SK-N-SH (cell line): Measurements from ENCODE around the gene DCUN1D3. TPM values are rescaled to one million over a fixed set of nuclear protein-coding genes. Genes with fewer than 3 reads are reported as not detected.

ENCODE experiments used
- CTCF ChIA-PET: fragments of 300-600, 350-600 bp; formaldehyde crosslinking; extraction: SDS; loops from one replicate; lab custom pipeline; 2021; lab: Yijun Ruan, JAX
- POLR2A ChIA-PET: fragments of 350-600 bp; sonication (Branson Sonifier 250); formaldehyde crosslinking; extraction: SDS; loops from one replicate; lab custom pipeline; 2020; ENCODE audit warnings: antibody characterized with exemption, inconsistent platforms; lab: Yijun Ruan, JAX
- DNase-seq: peaks from one replicate; pipeline ENCODE4 v3.0.0; 2012
- H2AFZ ChIP-seq: fragments of 200-600 bp; sonication (generic); 2 replicates; pipeline ENCODE4 v1.8.1; 2016; ENCODE audit warnings: antibody characterized with exemption, mild to moderate bottlenecking, low read depth
- H3F3A ChIP-seq: fragments of 200-600 bp; sonication (generic); replicated peaks from 2 replicates; pipeline ENCODE3; 2016; ENCODE audit warnings: antibody characterized with exemption, mild to moderate bottlenecking; ENCODE audit not compliant: insufficient read depth
- H3K27ac ChIP-seq, 2 experiments: fragments of 200-500 bp in 1 of 2; fragments of 200-600 bp in 1 of 2; sonication (Bioruptor generic) in 1 of 2; sonication (generic), shearing (Covaris generic) in 1 of 2; 2 replicates each; pipeline versions ENCODE4 v1.5.1 to v1.6.1; 2014 to 2016; ENCODE audit warnings: low read depth in 2 of 2, inconsistent platforms in 1 of 2, low read length in 1 of 2, mild to moderate bottlenecking in 1 of 2, mixed read lengths in 1 of 2
- H3K27me3 ChIP-seq: fragments of 200-600 bp; sonication (generic), shearing (Covaris generic); 2 replicates; pipeline ENCODE4 v1.6.1; 2016; ENCODE audit warnings: mixed run types; ENCODE audit not compliant: insufficient read depth
- H3K36me3 ChIP-seq, 2 experiments: fragments of 200-500 bp in 1 of 2; fragments of 200-600 bp in 1 of 2; sonication (Bioruptor generic) in 1 of 2; sonication (generic) in 1 of 2; replicated peaks in 1 of 2; 2 replicates each; pipeline versions ENCODE3 to v1.5.1; 2014 to 2016; ENCODE audit warnings: low read length in 1 of 2, mild to moderate bottlenecking in 1 of 2; ENCODE audit not compliant: insufficient read depth in 2 of 2, control insufficient read depth in 1 of 2
- H3K4me1 ChIP-seq, 2 experiments: fragments of 200-500 bp in 1 of 2; fragments of 200-600 bp in 1 of 2; sonication (Bioruptor generic) in 1 of 2; sonication (generic), shearing (Covaris generic) in 1 of 2; 2 replicates each; pipeline versions ENCODE4 v1.5.1 to v1.6.1; 2014 to 2016; ENCODE audit warnings: low read depth in 1 of 2, low read length in 1 of 2, mixed run types in 1 of 2; ENCODE audit not compliant: insufficient read depth in 2 of 2, control insufficient read depth in 1 of 2
- H3K4me2 ChIP-seq: fragments of 200-600 bp; sonication (generic), shearing (Covaris generic); 2 replicates; pipeline ENCODE4 v1.6.1; 2017; ENCODE audit warnings: mixed run types
- H3K4me3 ChIP-seq, 2 experiments: fragments of 200-500 bp in 1 of 2; fragments of 200-600 bp in 1 of 2; sonication (Bioruptor generic) in 1 of 2; sonication (generic), shearing (Covaris generic) in 1 of 2; 2 replicates each; pipeline versions ENCODE4 v1.5.1 to v1.8.1; 2014 to 2016; ENCODE audit warnings: low read depth in 2 of 2, inconsistent platforms in 1 of 2, low read length in 1 of 2, mild to moderate bottlenecking in 1 of 2, mixed read lengths in 1 of 2, moderate library complexity in 1 of 2
- H3K79me2 ChIP-seq: fragments of 200-600 bp; sonication (generic); 2 replicates; pipeline ENCODE4 v1.8.1; 2017; ENCODE audit warnings: mild to moderate bottlenecking; ENCODE audit not compliant: insufficient read depth
- H3K9ac ChIP-seq: fragments of 200-600 bp; sonication (generic); 2 replicates; pipeline ENCODE4 v1.6.1; 2017; ENCODE audit warnings: mixed run types
- H3K9me2 ChIP-seq: fragments of 200-600 bp; sonication (generic); 2 replicates; pipeline ENCODE4 v1.6.1; 2017; ENCODE audit warnings: mixed run types
- H3K9me3 ChIP-seq: fragments of 200-600 bp; sonication (generic); 2 replicates; pipeline ENCODE4 v1.6.1; 2017; ENCODE audit warnings: mixed run types, mild to moderate bottlenecking, moderate library complexity
- H4K20me1 ChIP-seq: fragments of 200-600 bp; sonication (generic); 2 replicates; pipeline ENCODE4 v1.6.1; 2017; ENCODE audit warnings: mild to moderate bottlenecking, mixed run types; ENCODE audit not compliant: insufficient read depth
- EP300 ChIP-seq, 2 experiments: IDR thresholded peaks; 2 replicates each; pipeline versions ENCODE4 v1.4.0 to v1.6.1; 2012; ENCODE audit warnings: borderline replicate concordance in 1 of 2, low read depth in 1 of 2, low read length in 1 of 2
- FOSL2 ChIP-seq: IDR thresholded peaks from 2 replicates; pipeline ENCODE4 v1.4.0; 2012; ENCODE audit warnings: low read depth, mild to moderate bottlenecking, moderate library complexity, borderline replicate concordance
- FOXJ3 ChIP-seq: sonication (generic); formaldehyde crosslinking; IDR thresholded peaks from 2 replicates; pipeline ENCODE4 v1.5.1; 2020; ENCODE audit warnings: mild to moderate bottlenecking, missing genetic modification reagents
- FOXM1 ChIP-seq: IDR thresholded peaks from 2 replicates; pipeline ENCODE4 v1.4.0; 2012; ENCODE audit warnings: low read depth, mild to moderate bottlenecking
- MEF2A ChIP-seq: IDR thresholded peaks from 2 replicates; pipeline ENCODE4 v1.4.0; 2012; ENCODE audit warnings: low read depth, borderline replicate concordance
- NRF1 ChIP-seq: IDR thresholded peaks from 2 replicates; pipeline ENCODE4 v1.6.1; 2012; ENCODE audit warnings: low read depth, mild to moderate bottlenecking, low read length
- RFX5 ChIP-seq: IDR thresholded peaks from 2 replicates; pipeline ENCODE4 v1.6.1; 2012; ENCODE audit warnings: mild to moderate bottlenecking, improper control_type of control experiment, low read length
- RXRA ChIP-seq: IDR thresholded peaks from 2 replicates; pipeline ENCODE4 v1.4.0; 2012; ENCODE audit warnings: low read depth, mild to moderate bottlenecking, borderline replicate concordance
- TCF12 ChIP-seq: IDR thresholded peaks from 2 replicates; pipeline ENCODE4 v1.4.0; 2012
- WGBS: methylation state at CpG from one replicate; pipeline ENCODE4 v1.1.6; 2017; ENCODE audit warnings: low lambda C conversion rate; 5-methylcytosine and 5-hydroxymethylcytosine counted together
- polyA plus RNA-seq, 3 experiments: library from polyadenylated mRNA; depleted of rRNA; stranded (reverse); fragments of >200 nt; gene quantifications; 2 replicates each; pipeline ENCODE4 v1.2.3, GENCODE V29; 2012
- TF ChIP-seq, protein P1 (sequence below): IDR thresholded peaks from 2 replicates; pipeline ENCODE4; 2012

Gene DCUN1D3
- polyA plus RNA-seq, 1 of the 3 experiments (the other 2 are of a cell fraction) = 4.7 TPM

DNA sequence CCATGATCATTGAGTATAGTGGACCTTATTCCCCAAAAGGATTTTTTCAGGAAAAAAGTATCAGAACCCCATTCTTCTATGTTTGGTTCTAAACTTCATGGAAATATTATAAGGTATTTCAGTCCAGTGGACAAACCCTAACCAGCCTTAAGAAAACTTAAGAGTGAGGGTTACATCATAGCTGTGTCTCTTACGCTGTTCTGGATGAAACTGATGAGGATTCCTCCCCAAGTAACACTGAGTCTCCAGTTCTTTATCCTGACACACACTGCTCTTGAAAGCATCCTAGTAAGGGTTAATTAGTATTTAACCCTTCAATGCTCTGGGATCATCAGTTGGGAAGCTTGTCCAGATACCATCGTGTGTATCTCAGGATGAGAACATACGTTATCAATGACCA lies 5.4 kb upstream of the DCUN1D3 start:
- no peak overlapping the region for H3K9ac ChIP-seq
- ChIA-PET CTCF (no interaction called here), POLR2A (no interaction called here)
- no peak overlapping the region for H3K4me3 ChIP-seq
- H4K20me1 ChIP-seq = no peaks in the 10 kb centered on the region
- H3F3A ChIP-seq = peaks cover 24% of the 10 kb centered on the region
- H3K79me2 ChIP-seq = peaks cover 39% of the 10 kb centered on the region
- H3K9me2 ChIP-seq = no peaks in the 10 kb centered on the region
- WGBS = 89% methylated on average over 3 of the region's 3 CpGs
- no peak for DNase-seq
- H3K4me1 ChIP-seq = peaks cover 16 to 43% of the 10 kb centered on the region in 2 experiments
- peak overlapping the region; percentile 71 for H3K4me2 ChIP-seq
- no peak overlapping the region for H2AFZ ChIP-seq
- H3K27me3 ChIP-seq = no peaks in the 10 kb centered on the region
- TF ChIP-seq FOXM1 (no peak), FOSL2 (no peak), RFX5 (no peak), EP300 (IDR thresholded peaks at IDR 0.05; ENCODE audit: borderline replicate concordance in 1 of 2, low read depth in 1 of 2, low read length in 1 of 2) (no peak)
- TF ChIP-seq, all 33 proteins: peak for 0
- Histone ChIP-seq H3K9me3 (no peaks in the 10 kb centered on the region), H3K27ac (peak overlapping the region; percentile 58 to 85; a peak in 3 of 4 replicates), H3K36me3 (peaks cover 3 to 5% of the 10 kb centered on the region in 2 experiments)

DNA sequence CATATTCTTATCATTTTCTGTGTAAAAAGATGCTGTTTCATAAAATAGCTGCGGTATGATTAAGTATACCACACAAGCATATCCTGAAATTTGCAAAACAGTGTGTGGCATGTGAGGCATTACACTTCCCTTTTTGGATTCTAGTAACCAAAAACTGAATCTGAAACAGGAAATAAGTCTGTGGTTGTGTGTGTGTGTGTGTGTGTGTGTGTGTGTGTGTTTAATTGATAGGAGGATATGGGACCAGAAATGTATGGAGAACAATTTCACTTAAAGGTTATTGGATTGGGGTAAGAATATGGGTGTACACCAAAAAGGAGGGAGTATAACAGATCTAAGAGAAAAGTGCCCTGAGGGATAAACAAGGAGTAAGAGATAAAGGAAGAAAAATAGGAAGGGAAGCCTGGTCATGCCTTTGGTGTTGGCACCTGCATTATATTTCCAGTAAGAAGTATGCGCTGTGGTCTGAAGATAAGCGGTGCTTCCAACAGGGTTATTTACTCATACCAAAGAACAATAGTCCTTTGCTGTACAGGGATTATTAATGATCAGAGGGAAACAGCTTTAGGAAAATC lies 4.4 kb upstream of the DCUN1D3 start:
- Histone ChIP-seq H3F3A (peaks cover 21% of the 10 kb centered on the region), H3K79me2 (peaks cover 42% of the 10 kb centered on the region), H3K27ac (peak overlapping the region; percentile 53 to 85), H3K9me3 (no peaks in the 10 kb centered on the region), H3K36me3 (peaks cover 3 to 5% of the 10 kb centered on the region in 2 experiments), H3K4me2 (0 out of 2 replicates have a peak overlapping the region, but pooled peaks have one; percentile 18), H3K4me3 (no peak overlapping the region), H3K9me2 (no peaks in the 10 kb centered on the region), H3K27me3 (no peaks in the 10 kb centered on the region), H3K4me1 (peaks cover 16 to 43% of the 10 kb centered on the region in 2 experiments), H2AFZ (no peak overlapping the region), H3K9ac (peak overlapping the region; percentile 32; the same call in 1 of the 2 replicates), H4K20me1 (no peaks in the 10 kb centered on the region)
- TF ChIP-seq FOXJ3 (CRISPR knock-in tag) = no peak
- TF ChIP-seq RXRA = no peak
- TF ChIP-seq, protein P1, sequence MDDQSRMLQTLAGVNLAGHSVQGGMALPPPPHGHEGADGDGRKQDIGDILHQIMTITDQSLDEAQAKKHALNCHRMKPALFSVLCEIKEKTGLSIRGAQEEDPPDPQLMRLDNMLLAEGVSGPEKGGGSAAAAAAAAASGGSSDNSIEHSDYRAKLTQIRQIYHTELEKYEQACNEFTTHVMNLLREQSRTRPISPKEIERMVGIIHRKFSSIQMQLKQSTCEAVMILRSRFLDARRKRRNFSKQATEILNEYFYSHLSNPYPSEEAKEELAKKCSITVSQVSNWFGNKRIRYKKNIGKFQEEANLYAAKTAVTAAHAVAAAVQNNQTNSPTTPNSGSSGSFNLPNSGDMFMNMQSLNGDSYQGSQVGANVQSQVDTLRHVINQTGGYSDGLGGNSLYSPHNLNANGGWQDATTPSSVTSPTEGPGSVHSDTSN = peak; percentile 26; the same call in 1 of the 2 replicates
- TF ChIP-seq TCF12 = no peak; the same call in 1 of the 2 replicates
- no peak for TF ChIP-seq NRF1
- TF ChIP-seq MEF2A = no peak
- TF ChIP-seq FOSL2 = peak; percentile 2; the same call in 1 of the 2 replicates
- CTCF ChIA-PET = no interaction called here
- POLR2A ChIA-PET = no interaction called here
- no peak for DNase-seq
- 51% methylated on average over 3 of the region's 3 CpGs for WGBS
